Lower leg skin (tissue), 3 donors: ENCODE data around the gene HMGXB3.

ENCODE experiments used
- CTCF ChIP-seq, 3 donors: fragments of 450-650 bp; IDR thresholded peaks; one replicate each; pipeline ENCODE4 v1.5.1; 2016; ENCODE audit warnings: antibody characterized with exemption in 3 of 3, mild to moderate bottlenecking in 3 of 3, moderate library complexity in 2 of 3
- POLR2A ChIP-seq, 2 donors: fragments of 450-650 bp; IDR thresholded peaks; one replicate each; pipeline ENCODE4 v1.6.1; 2016 to 2017; ENCODE audit warnings: antibody characterized with exemption in 2 of 2, mild to moderate bottlenecking in 1 of 2, moderate library complexity in 1 of 2

- TF ChIP-seq CTCF (IDR thresholded peaks at IDR 0.05): no peak
- no peak for TF ChIP-seq POLR2A (IDR thresholded peaks at IDR 0.05)
Measured at GRCh38 chr5:150013931-150014330, 13.4 kb downstream of the HMGXB3 start.
